ENCODE results near the gene SPTBN5. TPM values are rescaled to one million over a fixed set of nuclear protein-coding genes. Genes with fewer than 3 reads are reported as not detected.

SPTBN5 gene
- polyA plus RNA-seq, 1 donor from 2014 or later: 0.01 TPM

DNA sequence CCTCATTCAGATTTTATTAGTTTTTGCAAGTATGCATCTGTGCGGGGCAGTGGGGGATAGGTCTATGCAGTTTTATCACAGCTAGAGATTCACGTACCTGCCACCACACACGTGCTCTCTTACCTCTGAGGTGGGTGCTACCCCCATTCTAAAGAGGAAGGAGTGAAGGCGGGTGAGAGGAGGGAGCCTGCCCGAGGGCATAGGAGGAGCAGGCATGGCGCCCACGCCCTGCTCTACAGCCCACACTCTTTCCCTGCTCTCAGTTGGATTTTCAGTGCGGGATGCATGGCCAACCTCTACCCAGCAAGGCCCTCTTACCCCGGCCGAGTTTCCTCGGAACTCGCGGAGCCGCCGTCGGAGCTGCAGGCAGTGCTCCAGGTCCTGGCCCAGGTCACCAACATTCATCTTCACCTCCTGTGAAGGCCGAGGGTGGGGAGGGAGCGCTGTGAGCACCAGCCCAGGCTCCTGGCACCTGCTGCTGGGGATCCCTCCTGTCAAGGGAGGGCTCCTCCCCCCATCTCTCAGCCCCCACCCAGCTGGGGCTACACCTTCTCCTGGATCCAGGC is 28.3 kb downstream of the SPTBN5 start:
- Histone ChIP-seq H4K20me1 (ENCODE audit: insufficient read depth) (no peaks in the 10 kb centered on the region), H3K79me2 (replicated peaks; ENCODE audit: insufficient read depth, low read length) (no peaks in the 10 kb centered on the region), H3K27ac (ENCODE audit: low read length) (no peak overlapping the region), H3K4me3 (ENCODE audit: low read length) (no peak overlapping the region), H2AFZ (ENCODE audit: low read depth, low read length) (no peak overlapping the region), H3K9me2 (ENCODE audit: insufficient read depth, low read length) (no peaks in the 10 kb centered on the region), H3K9ac (ENCODE audit: low read length) (no peak overlapping the region), H3F3A (ENCODE audit: insufficient read depth, low read length, poor library complexity, severe bottlenecking) (no peaks in the 10 kb centered on the region), H3K9me3 (ENCODE audit: low read length) (no peaks in the 10 kb centered on the region), H3K36me3 (ENCODE audit: insufficient read depth, low read length) (no peaks in the 10 kb centered on the region), H3K27me3 (ENCODE audit: insufficient read depth, low read depth, low read length) (no peaks in the 10 kb centered on the region), H3K4me2 (ENCODE audit: low read length) (no peak overlapping the region)
- TF ChIP-seq, protein P1, sequence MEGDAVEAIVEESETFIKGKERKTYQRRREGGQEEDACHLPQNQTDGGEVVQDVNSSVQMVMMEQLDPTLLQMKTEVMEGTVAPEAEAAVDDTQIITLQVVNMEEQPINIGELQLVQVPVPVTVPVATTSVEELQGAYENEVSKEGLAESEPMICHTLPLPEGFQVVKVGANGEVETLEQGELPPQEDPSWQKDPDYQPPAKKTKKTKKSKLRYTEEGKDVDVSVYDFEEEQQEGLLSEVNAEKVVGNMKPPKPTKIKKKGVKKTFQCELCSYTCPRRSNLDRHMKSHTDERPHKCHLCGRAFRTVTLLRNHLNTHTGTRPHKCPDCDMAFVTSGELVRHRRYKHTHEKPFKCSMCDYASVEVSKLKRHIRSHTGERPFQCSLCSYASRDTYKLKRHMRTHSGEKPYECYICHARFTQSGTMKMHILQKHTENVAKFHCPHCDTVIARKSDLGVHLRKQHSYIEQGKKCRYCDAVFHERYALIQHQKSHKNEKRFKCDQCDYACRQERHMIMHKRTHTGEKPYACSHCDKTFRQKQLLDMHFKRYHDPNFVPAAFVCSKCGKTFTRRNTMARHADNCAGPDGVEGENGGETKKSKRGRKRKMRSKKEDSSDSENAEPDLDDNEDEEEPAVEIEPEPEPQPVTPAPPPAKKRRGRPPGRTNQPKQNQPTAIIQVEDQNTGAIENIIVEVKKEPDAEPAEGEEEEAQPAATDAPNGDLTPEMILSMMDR (IDR thresholded peaks at IDR 0.05; ENCODE audit: poor library complexity, severe bottlenecking): no peak

DNA sequence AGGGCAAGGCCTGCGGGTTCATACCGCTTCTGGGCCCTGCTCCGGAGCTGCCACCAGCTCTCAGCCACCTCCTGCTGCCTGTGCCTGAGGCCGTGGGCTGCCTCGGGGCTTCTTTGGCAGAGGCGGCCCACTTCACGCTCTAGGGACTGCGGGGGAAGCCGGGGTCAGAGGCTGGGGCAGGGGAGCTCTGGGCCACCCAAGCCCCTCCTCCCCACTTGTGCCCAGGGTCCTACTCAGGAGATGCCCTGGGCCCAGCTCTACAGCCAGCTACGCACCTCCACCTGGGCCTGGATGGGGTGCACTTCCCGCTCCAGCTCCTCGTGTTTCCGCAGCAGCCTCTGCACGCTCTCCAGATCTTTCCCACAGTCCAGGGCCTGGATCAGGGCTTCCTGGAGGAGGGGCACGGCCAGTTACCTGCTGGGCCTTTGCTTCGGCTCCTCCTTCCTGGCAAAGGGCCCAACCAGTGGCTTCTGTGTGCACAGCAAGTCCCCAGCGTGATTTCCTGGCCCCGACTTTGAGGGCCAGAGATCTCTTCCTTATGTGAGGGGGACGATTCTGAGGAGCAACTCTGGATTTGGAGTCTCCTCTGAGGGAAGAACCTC is 31.2 kb downstream of the SPTBN5 start:
- Histone ChIP-seq H3K9me3 (ENCODE audit: low read length) (no peaks in the 10 kb centered on the region), H3K79me2 (replicated peaks; ENCODE audit: insufficient read depth, low read length) (no peaks in the 10 kb centered on the region), H3K4me3 (ENCODE audit: low read length) (no peak overlapping the region), H2AFZ (ENCODE audit: low read depth, low read length) (no peak overlapping the region), H3F3A (ENCODE audit: insufficient read depth, low read length, poor library complexity, severe bottlenecking) (no peaks in the 10 kb centered on the region), H3K36me3 (ENCODE audit: insufficient read depth, low read length) (no peaks in the 10 kb centered on the region), H3K9me2 (ENCODE audit: insufficient read depth, low read length) (no peaks in the 10 kb centered on the region), H3K4me2 (ENCODE audit: low read length) (no peak overlapping the region), H3K9ac (ENCODE audit: low read length) (no peak overlapping the region), H4K20me1 (ENCODE audit: insufficient read depth) (no peaks in the 10 kb centered on the region), H3K27me3 (ENCODE audit: insufficient read depth, low read depth, low read length) (no peaks in the 10 kb centered on the region), H3K27ac (ENCODE audit: low read length) (no peak overlapping the region)
- no peak for TF ChIP-seq TAF1 (IDR thresholded peaks at IDR 0.05; ENCODE audit: low read depth)
- no peak for TF ChIP-seq MXI1 (conservative IDR thresholded peaks at IDR 0.05; ENCODE audit: poor library complexity, severe bottlenecking)
- TF ChIP-seq POLR2AphosphoS5 (IDR thresholded peaks at IDR 0.05): no peak
- TF ChIP-seq, protein P1 (IDR thresholded peaks at IDR 0.05; ENCODE audit: poor library complexity, severe bottlenecking): no peak
- no peak for TF ChIP-seq EZH2 (IDR thresholded peaks at IDR 0.05; ENCODE audit: borderline replicate concordance, insufficient read depth, low read length, poor library complexity, severe bottlenecking)
- TF ChIP-seq, protein P2, sequence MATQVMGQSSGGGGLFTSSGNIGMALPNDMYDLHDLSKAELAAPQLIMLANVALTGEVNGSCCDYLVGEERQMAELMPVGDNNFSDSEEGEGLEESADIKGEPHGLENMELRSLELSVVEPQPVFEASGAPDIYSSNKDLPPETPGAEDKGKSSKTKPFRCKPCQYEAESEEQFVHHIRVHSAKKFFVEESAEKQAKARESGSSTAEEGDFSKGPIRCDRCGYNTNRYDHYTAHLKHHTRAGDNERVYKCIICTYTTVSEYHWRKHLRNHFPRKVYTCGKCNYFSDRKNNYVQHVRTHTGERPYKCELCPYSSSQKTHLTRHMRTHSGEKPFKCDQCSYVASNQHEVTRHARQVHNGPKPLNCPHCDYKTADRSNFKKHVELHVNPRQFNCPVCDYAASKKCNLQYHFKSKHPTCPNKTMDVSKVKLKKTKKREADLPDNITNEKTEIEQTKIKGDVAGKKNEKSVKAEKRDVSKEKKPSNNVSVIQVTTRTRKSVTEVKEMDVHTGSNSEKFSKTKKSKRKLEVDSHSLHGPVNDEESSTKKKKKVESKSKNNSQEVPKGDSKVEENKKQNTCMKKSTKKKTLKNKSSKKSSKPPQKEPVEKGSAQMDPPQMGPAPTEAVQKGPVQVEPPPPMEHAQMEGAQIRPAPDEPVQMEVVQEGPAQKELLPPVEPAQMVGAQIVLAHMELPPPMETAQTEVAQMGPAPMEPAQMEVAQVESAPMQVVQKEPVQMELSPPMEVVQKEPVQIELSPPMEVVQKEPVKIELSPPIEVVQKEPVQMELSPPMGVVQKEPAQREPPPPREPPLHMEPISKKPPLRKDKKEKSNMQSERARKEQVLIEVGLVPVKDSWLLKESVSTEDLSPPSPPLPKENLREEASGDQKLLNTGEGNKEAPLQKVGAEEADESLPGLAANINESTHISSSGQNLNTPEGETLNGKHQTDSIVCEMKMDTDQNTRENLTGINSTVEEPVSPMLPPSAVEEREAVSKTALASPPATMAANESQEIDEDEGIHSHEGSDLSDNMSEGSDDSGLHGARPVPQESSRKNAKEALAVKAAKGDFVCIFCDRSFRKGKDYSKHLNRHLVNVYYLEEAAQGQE (IDR thresholded peaks at IDR 0.05; ENCODE audit: borderline replicate concordance): no peak
- TF ChIP-seq RAD21 (conservative IDR thresholded peaks at IDR 0.05): no peak
- no peak for TF ChIP-seq SMC3 (conservative IDR thresholded peaks at IDR 0.05; ENCODE audit: poor library complexity)
- no peak for TF ChIP-seq EP300 (conservative IDR thresholded peaks at IDR 0.05; ENCODE audit: poor library complexity, severe bottlenecking)
